Liver (tissue), 9 donors: ENCODE measurements around the gene PPP2R5C. TPM values are rescaled to one million over a fixed set of nuclear protein-coding genes. Genes with fewer than 3 reads are reported as not detected.

Experiments
- DNase-seq: peaks from one replicate; pipeline ENCODE4 v3.0.0-alpha.2; 2017; ENCODE audit warnings: low spot score
- H3K27ac ChIP-seq, 2 donors: one replicate each; pipeline ENCODE4 v1.7.0; 2013; ENCODE audit warnings: inconsistent platforms in 2 of 2, low read length in 2 of 2, control low read depth in 1 of 2, low read depth in 1 of 2, mild to moderate bottlenecking in 1 of 2
- H3K27me3 ChIP-seq, 4 donors: one replicate each; pipeline versions ENCODE4 v1.6.1 to v1.7.0; 2013; ENCODE audit warnings: low read length in 3 of 4, inconsistent platforms in 1 of 4, mild to moderate bottlenecking in 1 of 4, moderate library complexity in 1 of 4; ENCODE audit not compliant: control insufficient read depth in 4 of 4, insufficient read depth in 4 of 4
- H3K36me3 ChIP-seq, 4 donors: one replicate each; pipeline versions ENCODE4 v1.6.1 to v1.7.0; 2013; ENCODE audit warnings: low read length in 3 of 4, mild to moderate bottlenecking in 3 of 4, low read depth in 1 of 4, moderate library complexity in 1 of 4; ENCODE audit not compliant: control insufficient read depth in 4 of 4, insufficient read depth in 3 of 4
- H3K4me1 ChIP-seq, 4 donors: one replicate each; pipeline versions ENCODE4 v1.6.1 to v1.7.0; 2013; ENCODE audit warnings: low read length in 3 of 4, mild to moderate bottlenecking in 3 of 4, moderate library complexity in 1 of 4; ENCODE audit not compliant: control insufficient read depth in 4 of 4, insufficient read depth in 4 of 4
- H3K4me3 ChIP-seq, 3 donors: one replicate each; pipeline versions ENCODE4 v1.6.1 to v1.7.0; 2013; ENCODE audit warnings: low read length in 3 of 3, control low read depth in 1 of 3, low read depth in 1 of 3, mild to moderate bottlenecking in 1 of 3
- H3K9ac ChIP-seq, 2 donors: one replicate each; pipeline ENCODE4 v1.7.0; 2013; ENCODE audit warnings: low read length in 2 of 2, mild to moderate bottlenecking in 2 of 2, moderate library complexity in 2 of 2, control low read depth in 1 of 2, low read depth in 1 of 2
- H3K9me3 ChIP-seq, 4 donors: one replicate each; pipeline versions ENCODE4 v1.6.1 to v1.7.0; 2013; ENCODE audit warnings: low read length in 3 of 4; ENCODE audit not compliant: control insufficient read depth in 4 of 4
- FOXA2 ChIP-seq: IDR thresholded peaks from 2 replicates; pipeline ENCODE4 v1.6.1; 2016; ENCODE audit warnings: antibody characterized with exemption
- HNF4A ChIP-seq, 2 donors: conservative IDR thresholded peaks; 2 replicates each; pipeline ENCODE4 v1.6.1; 2016; ENCODE audit warnings: antibody characterized with exemption in 2 of 2, mild to moderate bottlenecking in 2 of 2
- RXRA ChIP-seq, 2 donors: IDR thresholded peaks; 2 replicates each; pipeline ENCODE4 v1.6.1; 2017 to 2018; ENCODE audit warnings: antibody characterized with exemption in 2 of 2, mild to moderate bottlenecking in 1 of 2
- WGBS: extraction: QIAGEN DNeasy Blood & Tissue Kit; methylation state at CpG from one replicate; pipeline ENCODE4 v1.1.7; 2013; 5-methylcytosine and 5-hydroxymethylcytosine counted together
- polyA plus RNA-seq, 2 donors: library from polyadenylated mRNA; stranded (reverse) in 1 of 2; unstranded in 1 of 2; fragments of 200-250 nt in 1 of 2; fragments of >200 nt in 1 of 2; fragmentation: Nextera tagmentation in 1 of 2; extraction: Ambion mirVana in 1 of 2; gene quantifications; one replicate each; pipeline versions ENCODE4 v1.2.1 to v1.2.3, GENCODE V29; 2013 to 2015
- total RNA-seq, 2 donors: library from RNA; depleted of rRNA; stranded (reverse); fragments of >200 nt; gene quantifications; one replicate each; pipeline ENCODE4 v1.2.3, GENCODE V29; 2014
- TF ChIP-seq, protein P1 (sequence below): IDR thresholded peaks from 2 replicates; pipeline ENCODE4 v1.6.1; 2016; ENCODE audit warnings: antibody characterized with exemption, mild to moderate bottlenecking
- donor health status: healthy.
- donor health status: healthy.
- donor health status: healthy.
- donor health status: healthy.
- donor health status: healthy.

The PPP2R5C gene
- total and polyA plus RNA-seq, 4 donors, result 33.5 to 52.3 (median 43.9) TPM

DNA sequence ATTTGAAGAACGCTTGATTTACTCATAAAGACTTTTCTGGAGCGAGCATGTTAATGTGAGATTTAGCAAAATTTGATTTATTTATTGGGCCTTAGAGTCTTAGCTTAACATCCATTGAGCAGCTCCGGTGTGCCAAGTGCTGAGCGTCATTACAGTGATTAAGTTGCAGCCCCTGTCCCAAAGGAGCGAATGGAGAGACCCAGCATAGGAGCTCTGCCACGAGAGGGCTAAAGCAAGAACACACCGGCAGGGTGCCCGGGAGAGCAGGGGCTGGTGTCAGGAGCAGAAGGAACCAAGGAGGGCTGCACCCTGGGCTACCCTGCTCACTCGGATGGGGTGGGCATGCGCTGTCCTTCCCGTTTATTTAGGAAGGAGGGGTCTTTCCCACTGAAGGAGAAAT, 50.6 kb downstream of the PPP2R5C start:
- DNase-seq, result no peak
- Histone ChIP-seq H3K4me1 (peaks cover 8 to 30% (median 22%) of the 10 kb centered on the region in 4 donors), H3K4me3 (no peak overlapping the region), H3K36me3 (peaks cover 0 to 2% (median 0%) of the 10 kb centered on the region in 4 donors), H3K9me3 (no peaks in the 10 kb centered on the region), H3K27me3 (no peaks in the 10 kb centered on the region), H3K9ac (peak overlapping the region in 1 of 2 donors; percentile 98), H3K27ac (peak overlapping the region in 1 of 2 donors; percentile 13)
- 82% methylated on average over 11 of the region's 11 CpGs for WGBS
- TF ChIP-seq FOXA2, result no peak

GRCh38 chr14:101813171-101813759, 51.8 kb downstream of the PPP2R5C start:
- no peaks in the 10 kb centered on the region for H3K27me3 ChIP-seq
- H3K4me3 ChIP-seq, result no peak overlapping the region
- H3K9me3 ChIP-seq, result no peaks in the 10 kb centered on the region
- H3K36me3 ChIP-seq, result peaks cover 0 to 2% (median 0%) of the 10 kb centered on the region in 4 donors
- peak overlapping the region; percentile 0 to 23 for H3K27ac ChIP-seq
- no peak for DNase-seq
- peaks cover 6 to 30% (median 20%) of the 10 kb centered on the region in 4 donors for H3K4me1 ChIP-seq
- no peak overlapping the region for H3K9ac ChIP-seq
- TF ChIP-seq, protein P1, sequence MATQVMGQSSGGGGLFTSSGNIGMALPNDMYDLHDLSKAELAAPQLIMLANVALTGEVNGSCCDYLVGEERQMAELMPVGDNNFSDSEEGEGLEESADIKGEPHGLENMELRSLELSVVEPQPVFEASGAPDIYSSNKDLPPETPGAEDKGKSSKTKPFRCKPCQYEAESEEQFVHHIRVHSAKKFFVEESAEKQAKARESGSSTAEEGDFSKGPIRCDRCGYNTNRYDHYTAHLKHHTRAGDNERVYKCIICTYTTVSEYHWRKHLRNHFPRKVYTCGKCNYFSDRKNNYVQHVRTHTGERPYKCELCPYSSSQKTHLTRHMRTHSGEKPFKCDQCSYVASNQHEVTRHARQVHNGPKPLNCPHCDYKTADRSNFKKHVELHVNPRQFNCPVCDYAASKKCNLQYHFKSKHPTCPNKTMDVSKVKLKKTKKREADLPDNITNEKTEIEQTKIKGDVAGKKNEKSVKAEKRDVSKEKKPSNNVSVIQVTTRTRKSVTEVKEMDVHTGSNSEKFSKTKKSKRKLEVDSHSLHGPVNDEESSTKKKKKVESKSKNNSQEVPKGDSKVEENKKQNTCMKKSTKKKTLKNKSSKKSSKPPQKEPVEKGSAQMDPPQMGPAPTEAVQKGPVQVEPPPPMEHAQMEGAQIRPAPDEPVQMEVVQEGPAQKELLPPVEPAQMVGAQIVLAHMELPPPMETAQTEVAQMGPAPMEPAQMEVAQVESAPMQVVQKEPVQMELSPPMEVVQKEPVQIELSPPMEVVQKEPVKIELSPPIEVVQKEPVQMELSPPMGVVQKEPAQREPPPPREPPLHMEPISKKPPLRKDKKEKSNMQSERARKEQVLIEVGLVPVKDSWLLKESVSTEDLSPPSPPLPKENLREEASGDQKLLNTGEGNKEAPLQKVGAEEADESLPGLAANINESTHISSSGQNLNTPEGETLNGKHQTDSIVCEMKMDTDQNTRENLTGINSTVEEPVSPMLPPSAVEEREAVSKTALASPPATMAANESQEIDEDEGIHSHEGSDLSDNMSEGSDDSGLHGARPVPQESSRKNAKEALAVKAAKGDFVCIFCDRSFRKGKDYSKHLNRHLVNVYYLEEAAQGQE, result no peak
- peak in 1 of 2 donors; percentile 42 for TF ChIP-seq HNF4A (conservative IDR thresholded peaks at IDR 0.05)
- TF ChIP-seq RXRA (IDR thresholded peaks at IDR 0.05), result no peak
- 82% methylated on average over 7 of the region's 7 CpGs for WGBS

GRCh38 chr14:101813833-101814232, 52.3 kb downstream of the PPP2R5C start:
- H3K36me3 ChIP-seq, result peaks cover 0 to 2% (median 0%) of the 10 kb centered on the region in 4 donors
- peak overlapping the region in 1 of 2 donors; percentile 23 for H3K27ac ChIP-seq
- H3K4me3 ChIP-seq, result no peak overlapping the region
- H3K27me3 ChIP-seq, result no peaks in the 10 kb centered on the region
- WGBS, result 99% methylated on average over 1 of the region's 1 CpG
- no peaks in the 10 kb centered on the region for H3K9me3 ChIP-seq
- peaks cover 4 to 25% (median 16%) of the 10 kb centered on the region in 4 donors for H3K4me1 ChIP-seq
- TF ChIP-seq, protein P1, result no peak
- TF ChIP-seq FOXA2, result no peak
- no peak overlapping the region for H3K9ac ChIP-seq
- no peak for DNase-seq
